ENCODE measurements around the gene TMEM132E. TPM values are rescaled to one million over a fixed set of nuclear protein-coding genes. Genes with fewer than 3 reads are reported as not detected.

The TMEM132E gene
- total RNA-seq, 2 donors from 2014 or later = not detected

DNA sequence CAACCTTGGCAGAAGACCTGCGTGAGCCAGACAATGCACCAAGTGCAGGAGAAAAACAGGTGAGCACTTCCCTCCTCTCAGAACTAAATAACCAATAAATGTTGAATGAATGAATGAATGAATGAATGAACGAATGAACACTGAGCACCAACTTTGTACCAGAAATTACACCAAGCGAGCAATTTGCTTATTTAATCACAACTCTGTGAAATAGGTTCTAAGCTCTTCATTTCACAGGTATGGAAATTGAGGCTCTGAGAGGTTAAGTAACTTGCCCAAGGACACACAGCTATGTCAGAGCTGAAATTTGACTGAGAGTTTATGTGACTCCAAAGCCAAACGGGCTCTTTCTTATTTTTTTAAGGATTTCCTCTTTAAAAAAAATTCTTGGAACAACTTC lies 38.0 kb downstream of the TMEM132E start:
- ATAC-seq = no peak

DNA sequence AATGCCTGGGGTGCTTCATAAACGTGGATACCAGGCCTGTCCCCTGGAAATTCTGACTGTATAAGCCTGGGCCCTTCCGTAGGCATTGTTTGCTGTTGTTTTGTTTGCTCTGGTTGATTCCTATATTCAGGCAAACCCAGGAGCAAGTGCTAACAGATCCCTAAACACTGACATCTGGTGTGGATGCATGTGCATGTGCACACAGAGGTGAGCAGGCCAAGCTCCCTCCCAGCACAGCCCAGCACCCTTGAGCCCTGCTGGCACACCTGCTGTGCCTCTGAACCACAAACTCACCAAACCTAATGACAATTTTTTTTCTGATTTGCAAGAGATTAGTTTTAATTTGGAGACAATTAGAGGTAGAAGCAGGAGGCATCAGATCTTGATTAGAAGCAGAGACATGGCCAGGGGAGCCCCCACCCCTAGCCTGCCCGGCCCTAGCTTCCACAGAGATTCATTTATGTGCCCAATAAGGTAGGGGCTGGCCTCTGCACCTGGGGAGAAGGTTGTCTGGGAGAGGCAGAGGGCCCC lies 40.4 kb downstream of the TMEM132E start:
- ATAC-seq (no peak), DNase-seq (no peak)
- Histone ChIP-seq H3K27ac (no peak overlapping the region), H3K4me3 (no peak overlapping the region), H3K36me3 (replicated peaks in 1 of 2; ENCODE audit: insufficient read depth in 1 of 2, low read depth in 2 of 2) (no peaks in the 10 kb centered on the region), H3K9me3 (no peaks in the 10 kb centered on the region), H3K27me3 (no peaks in the 10 kb centered on the region), H3K4me1 (no peaks in the 10 kb centered on the region)
- TF ChIP-seq, protein P1, sequence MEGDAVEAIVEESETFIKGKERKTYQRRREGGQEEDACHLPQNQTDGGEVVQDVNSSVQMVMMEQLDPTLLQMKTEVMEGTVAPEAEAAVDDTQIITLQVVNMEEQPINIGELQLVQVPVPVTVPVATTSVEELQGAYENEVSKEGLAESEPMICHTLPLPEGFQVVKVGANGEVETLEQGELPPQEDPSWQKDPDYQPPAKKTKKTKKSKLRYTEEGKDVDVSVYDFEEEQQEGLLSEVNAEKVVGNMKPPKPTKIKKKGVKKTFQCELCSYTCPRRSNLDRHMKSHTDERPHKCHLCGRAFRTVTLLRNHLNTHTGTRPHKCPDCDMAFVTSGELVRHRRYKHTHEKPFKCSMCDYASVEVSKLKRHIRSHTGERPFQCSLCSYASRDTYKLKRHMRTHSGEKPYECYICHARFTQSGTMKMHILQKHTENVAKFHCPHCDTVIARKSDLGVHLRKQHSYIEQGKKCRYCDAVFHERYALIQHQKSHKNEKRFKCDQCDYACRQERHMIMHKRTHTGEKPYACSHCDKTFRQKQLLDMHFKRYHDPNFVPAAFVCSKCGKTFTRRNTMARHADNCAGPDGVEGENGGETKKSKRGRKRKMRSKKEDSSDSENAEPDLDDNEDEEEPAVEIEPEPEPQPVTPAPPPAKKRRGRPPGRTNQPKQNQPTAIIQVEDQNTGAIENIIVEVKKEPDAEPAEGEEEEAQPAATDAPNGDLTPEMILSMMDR (IDR thresholded peaks at IDR 0.05) = no peak
- TF ChIP-seq POLR2A (IDR thresholded peaks at IDR 0.05) = no peak
- intact Hi-C loops (cut with DNase I) = no loop called here
- 70 to 72% methylated on average over 2 to 3 of the region's 3 CpGs for WGBS, 2 donors

More for the DNA sequence above, 38.0 kb downstream of the TMEM132E start:
- Histone ChIP-seq H3K4me3 (no peak overlapping the region), H3K9me3 (no peaks in the 10 kb centered on the region), H3K27ac (no peak overlapping the region), H3K4me1 (no peaks in the 10 kb centered on the region), H3K27me3 (no peaks in the 10 kb centered on the region), H3K36me3 (replicated peaks in 1 of 2; ENCODE audit: insufficient read depth in 1 of 2, low read depth in 2 of 2) (no peaks in the 10 kb centered on the region)
- DNase-seq = no peak
- intact Hi-C loops (cut with DNase I) = no loop called here
- TF ChIP-seq, protein P1 (IDR thresholded peaks at IDR 0.05) = no peak
- no peak for TF ChIP-seq POLR2A (IDR thresholded peaks at IDR 0.05)
- 29 to 45% methylated on average over 4 of the region's 4 CpGs for whole genome bisulfite sequencing, 2 donors

DNA sequence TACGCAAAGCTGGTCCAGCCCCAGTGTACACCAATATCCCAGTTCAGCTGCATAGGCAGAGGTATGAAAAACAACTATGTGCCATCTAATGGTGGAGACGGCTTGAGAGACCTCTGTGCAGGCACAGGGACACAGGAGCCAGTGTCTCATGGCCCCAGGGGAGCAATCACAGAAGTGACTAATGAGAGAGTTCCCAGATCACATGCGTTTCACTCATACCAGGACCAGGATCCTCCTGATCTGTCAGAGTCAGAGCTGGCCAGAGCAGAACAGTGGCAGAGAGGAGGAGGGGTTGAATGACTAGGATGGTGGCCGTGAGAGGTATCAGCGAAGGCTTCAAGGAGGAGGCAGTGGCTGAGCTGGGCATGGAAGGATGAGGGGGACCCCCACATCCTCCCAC lies 41.1 kb downstream of the TMEM132E start:
- no peaks in the 10 kb centered on the region for H3K9me3 ChIP-seq
- no peaks in the 10 kb centered on the region for H3K36me3 ChIP-seq (replicated peaks in 1 of 2; ENCODE audit: insufficient read depth in 1 of 2, low read depth in 2 of 2)
- no peak for DNase-seq
- H3K4me1 ChIP-seq = no peaks in the 10 kb centered on the region
- intact Hi-C loops (cut with DNase I) = no loop called here
- H3K27ac ChIP-seq = no peak overlapping the region
- H3K27me3 ChIP-seq = no peaks in the 10 kb centered on the region
- TF ChIP-seq, protein P1 (IDR thresholded peaks at IDR 0.05) = no peak
- TF ChIP-seq POLR2A (IDR thresholded peaks at IDR 0.05) = no peak
- no peak for ATAC-seq
- no peak overlapping the region for H3K4me3 ChIP-seq
- 68 to 73% methylated on average over 5 of the region's 5 CpGs for WGBS, 2 donors

DNA sequence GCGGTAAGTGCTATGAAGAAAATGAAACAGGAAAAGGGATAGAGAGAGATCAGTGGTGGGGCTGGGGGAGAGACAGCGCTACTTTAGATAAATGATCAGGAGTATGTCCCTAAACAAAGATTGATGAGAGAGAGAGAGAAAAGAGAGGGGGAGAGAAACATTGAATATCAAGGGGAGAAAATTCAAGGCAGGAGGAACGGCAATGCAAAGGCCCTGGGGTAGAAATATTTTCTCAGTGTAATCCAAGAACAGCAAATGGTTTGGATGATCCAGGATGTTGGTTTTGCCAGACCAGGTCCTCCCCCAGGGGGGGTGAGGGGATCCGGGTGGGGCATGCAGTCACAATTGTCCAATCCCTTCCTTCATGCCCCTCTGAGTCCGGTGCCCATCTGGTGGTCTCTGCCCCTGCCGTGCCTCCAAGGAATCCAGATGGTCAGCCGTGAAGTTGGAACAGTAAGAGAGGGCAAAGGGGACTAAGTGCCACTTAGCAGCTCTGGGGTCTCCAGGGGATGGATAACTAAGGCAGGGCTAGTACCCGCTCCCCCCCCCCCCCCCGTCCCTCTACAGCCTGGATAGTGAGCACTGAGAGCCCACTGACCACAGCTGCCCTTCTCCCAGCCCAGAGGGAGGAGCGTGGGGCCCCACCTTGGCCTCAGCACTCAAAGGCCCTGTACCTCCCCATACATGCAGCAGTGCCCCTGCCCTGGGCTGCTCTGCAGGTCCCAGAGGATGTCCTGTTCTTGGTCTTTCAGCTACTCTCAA lies 43.7 kb downstream of the TMEM132E start:
- no peak for DNase-seq
- Histone ChIP-seq H3K4me3 (no peak overlapping the region), H3K27ac (no peak overlapping the region), H3K9me3 (no peaks in the 10 kb centered on the region), H3K36me3 (replicated peaks in 1 of 2; ENCODE audit: insufficient read depth in 1 of 2, low read depth in 2 of 2) (no peaks in the 10 kb centered on the region), H3K4me1 (peaks cover 7% of the 10 kb centered on the region), H3K27me3 (peaks cover 0 to 4% of the 10 kb centered on the region in 2 donors)
- WGBS, 2 donors = 78 to 80% methylated on average over 8 to 10 of the region's 10 CpGs
- TF ChIP-seq, protein P1 (IDR thresholded peaks at IDR 0.05) = no peak
- no peak for TF ChIP-seq POLR2A (IDR thresholded peaks at IDR 0.05)
- no peak for ATAC-seq
- intact Hi-C loops (cut with DNase I) = no loop called here
